NCI-H1436 treated with DMSO at 0.1 percent for 48 hours (cell line): ENCODE measurements around the gene PPIL1.
A peak's percentile ranks its signal among the peaks of the same experiment; 100 is the strongest.

Experiments used
- DNase-seq: peaks from one replicate; lab custom pipeline; 2025; lab: John Stamatoyannopoulos, UW

The PPIL1 gene

GRCh38 chr6:36888654-36889481, 14.3 kb upstream of the PPIL1 start:
- DNase-seq = no peak

- no peak for DNase-seq
These were observed 13.6 kb upstream of the PPIL1 start for GRCh38 chr6:36888115-36888643.

- DNase-seq = no peak
These were observed 12.5 kb upstream of the PPIL1 start for GRCh38 chr6:36886950-36887618.

GRCh38 chr6:36885461-36886401, 11.1 kb upstream of the PPIL1 start, which contains the start of gene C6orf89:
Gene C6orf89, plus strand, starts transcription at chr6:36885952. Its CDS starts 13,493 bp downstream, at chr6:36899445.
- peak; percentile 91 for DNase-seq

GRCh38 chr6:36884610-36885009, 10.0 kb upstream of the PPIL1 start:
- DNase-seq = no peak

- DNase-seq = no peak
These were observed 639 bp upstream of the PPIL1 start for GRCh38 chr6:36875250-36875633.

GRCh38 chr6:36873612-36874442, 776 bp downstream of the PPIL1 start:
- DNase-seq = no peak

GRCh38 chr6:36873115-36873514, 1.5 kb downstream of the PPIL1 start:
- DNase-seq = no peak

- no peak for DNase-seq
These were observed 2.9 kb downstream of the PPIL1 start for GRCh38 chr6:36871686-36872085.

- no peak for DNase-seq
These were observed 7.0 kb downstream of the PPIL1 start for GRCh38 chr6:36867471-36868224.

GRCh38 chr6:36865835-36866234, 8.8 kb downstream of the PPIL1 start:
- DNase-seq = no peak

GRCh38 chr6:36863670-36864540, 10.7 kb downstream of the PPIL1 start:
- DNase-seq = no peak

GRCh38 chr6:36862848-36863382, 11.7 kb downstream of the PPIL1 start:
- no peak for DNase-seq

- no peak for DNase-seq
These were observed 12.3 kb downstream of the PPIL1 start for GRCh38 chr6:36862164-36862847.

GRCh38 chr6:36860126-36860525, 14.5 kb downstream of the PPIL1 start:
- DNase-seq = no peak

GRCh38 chr6:36858407-36858981, 16.1 kb downstream of the PPIL1 start:
- DNase-seq = no peak

- DNase-seq = no peak
These were observed 17.3 kb downstream of the PPIL1 start for GRCh38 chr6:36857325-36857724.

GRCh38 chr6:36856277-36856676, 18.3 kb downstream of the PPIL1 start:
- no peak for DNase-seq
